Activated CD8-positive, alpha-beta memory T cell treated with anti-CD3 and anti-CD28 coated beads, Interleukin-2, amount 50 U/mL, for 48 hours (primary cell): Measurements from ENCODE around the gene PGGHG.

Experiments used
- DNase-seq: peaks from one replicate; pipeline ENCODE4 v3.0.0-alpha.2; 2020

Gene PGGHG

DNA sequence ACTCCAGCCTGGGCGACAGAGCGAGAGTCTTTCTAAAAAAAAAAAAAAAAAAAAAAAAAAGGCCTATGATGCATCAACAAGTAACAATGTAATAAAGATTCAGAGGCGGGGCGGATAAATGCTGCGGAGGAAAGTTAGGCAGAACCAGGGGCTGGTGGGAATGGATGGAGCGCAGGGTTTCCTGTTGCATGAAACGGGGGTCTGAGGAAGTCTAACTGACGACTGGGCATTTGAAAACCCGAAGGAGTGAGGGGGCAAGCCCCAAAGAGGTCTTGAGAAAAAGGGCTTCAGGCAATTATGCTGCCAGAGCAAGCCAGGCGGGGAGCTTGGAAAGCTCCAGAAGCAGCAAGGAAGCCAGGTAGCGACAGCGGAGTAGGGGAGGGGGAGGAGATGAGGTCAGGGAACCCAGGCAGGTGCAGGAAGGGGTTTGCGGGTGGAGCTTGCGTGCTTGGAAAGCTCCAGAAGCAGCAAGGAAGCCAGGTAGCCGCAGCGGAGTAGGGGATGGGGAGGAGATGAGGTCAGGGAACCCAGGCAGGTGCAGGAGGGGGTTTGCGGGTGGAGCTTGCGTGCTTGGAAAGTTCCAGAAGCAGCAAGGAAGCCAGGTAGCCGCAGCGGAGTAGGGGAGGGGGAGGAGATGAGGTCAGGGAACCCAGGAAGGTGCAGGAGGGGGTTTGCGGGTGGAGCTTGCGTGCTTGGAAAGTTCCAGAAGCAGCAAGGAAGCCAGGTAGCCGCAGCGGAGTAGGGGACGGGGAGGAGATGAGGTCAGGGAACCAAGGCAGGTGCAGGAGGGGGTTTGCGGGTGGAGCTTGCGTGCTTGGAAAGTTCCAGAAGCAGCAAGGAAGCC is 1.7 kb upstream of the PGGHG start:
- peak; percentile 57 for DNase-seq

GRCh38 chr11:287821-288477 is 977 bp upstream of the PGGHG start:
- DNase-seq, result peak; percentile 76

GRCh38 chr11:289398-289711 is 429 bp downstream of the PGGHG start:
- DNase-seq, result no peak

GRCh38 chr11:289712-290620 is 1.0 kb downstream of the PGGHG start:
- no peak for DNase-seq

DNA sequence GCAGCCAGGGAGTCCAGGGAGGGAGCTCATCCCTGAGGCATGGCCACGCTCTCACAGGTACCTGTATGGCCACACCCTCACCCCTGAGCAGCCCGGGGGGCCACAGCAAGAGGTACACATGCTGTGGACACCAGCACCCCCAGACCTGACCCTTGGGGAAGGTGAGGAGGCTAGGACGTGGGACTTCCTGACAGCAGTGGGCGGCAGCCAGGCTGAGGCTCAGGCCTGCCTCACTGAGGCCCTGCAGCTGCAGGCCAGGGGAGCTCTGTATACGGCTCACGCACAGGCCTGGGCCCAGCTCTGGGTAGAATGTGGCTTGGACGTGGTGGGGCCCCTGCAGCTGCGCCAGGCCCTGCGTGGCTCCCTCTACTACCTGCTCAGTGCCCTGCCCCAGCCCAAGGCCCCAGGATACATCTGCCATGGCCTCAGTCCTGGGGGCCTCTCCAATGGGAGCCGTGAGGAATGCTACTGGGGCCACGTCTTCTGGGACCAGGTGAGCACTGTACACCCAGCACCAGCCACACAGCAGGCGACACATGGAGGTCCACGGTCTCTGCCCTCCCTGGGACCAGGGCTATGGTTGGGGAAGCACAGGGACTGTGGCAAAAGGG is 1.8 kb downstream of the PGGHG start:
- DNase-seq, result no peak

- DNase-seq, result no peak
Measured at GRCh38 chr11:291281-292210, 2.6 kb downstream of the PGGHG start.

DNA sequence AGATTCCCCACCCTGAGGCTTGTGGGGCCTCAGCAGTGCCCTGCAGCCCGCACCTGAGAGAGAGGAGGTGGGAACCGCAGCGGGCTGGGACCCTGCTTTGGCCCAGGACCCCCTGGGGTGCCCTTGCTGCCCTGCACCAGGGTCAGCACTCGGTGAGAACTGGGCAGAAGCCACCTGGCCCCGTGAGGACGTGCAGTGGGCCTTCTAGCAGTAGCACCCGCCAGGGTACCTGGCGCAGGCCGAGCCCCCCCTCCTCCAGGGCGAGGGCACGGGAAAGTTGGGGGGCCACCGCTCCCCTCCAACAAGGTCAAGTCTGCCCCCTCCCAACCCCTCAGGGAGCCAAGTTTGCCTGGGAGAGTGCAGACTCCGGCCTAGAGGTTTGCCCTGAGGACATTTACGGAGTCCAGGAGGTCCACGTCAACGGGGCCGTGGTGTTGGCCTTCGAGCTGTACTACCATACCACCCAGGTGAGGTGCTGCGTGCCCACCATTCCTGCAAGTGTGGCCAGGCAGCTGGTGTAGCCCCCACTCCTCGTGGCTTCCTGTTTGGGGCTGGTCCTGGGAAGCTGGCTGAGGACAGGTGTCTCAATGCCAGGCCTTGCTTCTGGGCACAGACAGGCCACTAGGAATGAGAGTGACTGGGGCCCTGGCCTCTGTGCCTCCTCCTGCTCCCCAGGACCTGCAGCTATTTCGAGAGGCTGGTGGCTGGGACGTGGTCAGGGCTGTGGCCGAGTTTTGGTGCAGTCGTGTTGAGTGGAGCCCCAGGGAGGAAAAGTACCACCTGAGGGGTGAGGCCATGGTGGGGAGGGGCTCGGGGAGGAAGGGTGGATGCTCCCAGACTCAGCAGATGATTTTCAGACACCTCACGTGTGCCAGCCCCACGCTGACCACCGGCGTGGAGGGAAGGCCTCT is 3.5 kb downstream of the PGGHG start:
- no peak for DNase-seq

- DNase-seq, result no peak
Measured at GRCh38 chr11:293271-293851, 4.4 kb downstream of the PGGHG start.

- no peak for DNase-seq
Measured at GRCh38 chr11:293852-294661, 5.1 kb downstream of the PGGHG start.

GRCh38 chr11:294780-295179 is 5.9 kb downstream of the PGGHG start:
- DNase-seq, result no peak

DNA sequence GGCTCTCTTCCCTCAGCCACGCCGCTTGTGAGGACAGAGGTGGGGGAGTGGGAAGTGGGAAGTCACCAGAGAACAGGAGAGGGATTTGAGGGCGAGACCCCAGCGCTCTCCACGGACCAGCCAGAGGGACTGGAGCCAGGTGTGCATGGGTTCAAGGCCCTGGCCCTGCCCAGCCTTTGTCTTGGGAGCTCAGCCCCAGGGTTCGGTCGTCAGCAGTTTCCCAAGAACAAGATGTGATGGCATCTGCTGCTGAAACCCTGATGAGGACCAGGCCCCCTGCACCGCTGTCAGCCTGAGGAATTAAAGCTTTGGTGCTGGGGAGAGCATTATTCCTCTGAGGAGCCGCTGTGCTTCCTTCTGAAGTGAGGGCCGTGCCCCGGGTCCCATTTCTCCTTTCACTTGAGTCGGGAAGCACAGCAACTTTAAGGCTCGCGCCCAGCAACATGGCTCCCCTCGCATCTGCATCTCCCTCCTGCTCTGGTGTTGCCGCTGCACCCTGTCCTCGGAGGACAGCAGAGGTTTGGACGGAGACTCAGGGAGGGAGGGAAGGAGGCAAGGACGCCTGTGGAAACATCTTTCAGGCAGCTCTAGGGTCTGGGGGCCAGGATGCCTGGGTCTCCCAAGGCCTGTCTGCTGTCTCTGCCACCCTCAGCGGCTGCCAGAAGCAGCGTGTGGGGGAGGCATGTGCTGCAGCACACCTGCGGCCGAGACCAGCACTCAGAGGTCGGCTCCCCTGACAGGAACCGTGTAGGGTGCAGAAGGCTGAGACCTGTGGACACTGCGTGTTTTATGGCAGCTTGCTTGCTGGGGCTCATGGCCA is 6.6 kb downstream of the PGGHG start:
- DNase-seq, result no peak

- no peak for DNase-seq
Measured at GRCh38 chr11:296171-297050, 7.5 kb downstream of the PGGHG start.

DNA sequence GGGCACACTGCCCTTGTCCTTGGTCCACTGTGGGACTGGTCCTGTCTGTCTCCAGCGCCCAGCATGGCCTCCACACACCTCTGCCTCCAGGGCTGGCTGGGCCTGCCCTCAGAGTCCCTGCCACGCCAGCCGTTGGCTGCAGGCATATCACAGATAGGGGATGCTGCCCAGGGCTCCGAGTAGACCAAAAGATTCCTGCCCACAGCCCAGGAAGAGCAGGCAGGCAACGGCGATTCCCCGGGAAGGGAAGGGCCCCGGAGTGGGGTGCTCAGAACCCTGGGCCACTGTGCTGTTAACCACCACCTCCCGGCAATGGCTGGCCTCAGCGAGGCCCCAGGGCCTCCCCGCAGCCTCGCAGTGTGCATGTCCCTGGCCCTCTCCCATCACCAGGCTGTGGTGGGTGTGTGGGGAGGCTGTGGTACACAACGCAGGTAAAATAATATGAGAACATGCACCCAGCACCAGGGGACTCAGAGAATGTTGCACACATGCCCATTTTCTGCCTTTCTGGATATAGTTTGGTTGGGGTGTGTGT is 8.2 kb downstream of the PGGHG start:
- no peak for DNase-seq

DNA sequence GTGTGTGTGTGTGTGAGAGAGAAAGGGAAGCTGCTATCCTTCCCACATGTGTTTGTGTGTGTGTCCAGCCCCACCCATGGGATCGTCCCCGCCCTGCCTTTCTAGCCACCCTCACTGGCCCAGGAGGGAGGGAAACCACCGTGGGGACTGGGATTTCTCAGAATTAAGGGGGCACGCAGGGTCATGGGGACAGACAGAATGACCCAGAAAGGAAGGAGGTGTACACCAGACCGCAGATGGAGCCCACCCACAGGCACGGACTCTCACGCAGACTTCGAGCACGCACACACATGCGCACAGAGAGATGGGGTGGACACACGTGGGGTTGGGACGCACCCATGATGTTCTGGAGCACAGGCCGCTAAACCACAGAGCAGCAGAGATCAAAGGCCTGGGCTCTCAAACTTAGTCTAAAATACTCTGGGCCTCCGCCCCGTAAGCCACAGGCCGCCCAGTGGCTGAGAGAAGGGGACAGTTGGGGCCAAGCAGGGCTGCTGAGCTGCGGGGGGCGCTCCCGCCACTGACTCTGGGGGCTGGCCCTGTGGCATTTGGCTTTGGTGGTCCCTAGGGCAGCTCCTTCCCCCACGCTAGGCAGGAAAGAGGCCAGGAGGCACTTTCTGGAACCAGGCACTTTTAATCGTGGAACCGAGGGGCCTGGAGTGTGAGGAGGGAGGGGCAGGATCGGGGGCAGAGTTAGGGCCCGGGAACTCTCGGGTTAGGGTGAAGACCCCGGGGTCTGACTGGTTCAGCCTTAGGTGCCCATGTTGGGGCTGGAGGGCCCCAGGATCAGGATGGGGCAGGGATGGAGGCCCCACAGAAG is 8.9 kb downstream of the PGGHG start:
- DNase-seq, result peak; percentile 75

DNA sequence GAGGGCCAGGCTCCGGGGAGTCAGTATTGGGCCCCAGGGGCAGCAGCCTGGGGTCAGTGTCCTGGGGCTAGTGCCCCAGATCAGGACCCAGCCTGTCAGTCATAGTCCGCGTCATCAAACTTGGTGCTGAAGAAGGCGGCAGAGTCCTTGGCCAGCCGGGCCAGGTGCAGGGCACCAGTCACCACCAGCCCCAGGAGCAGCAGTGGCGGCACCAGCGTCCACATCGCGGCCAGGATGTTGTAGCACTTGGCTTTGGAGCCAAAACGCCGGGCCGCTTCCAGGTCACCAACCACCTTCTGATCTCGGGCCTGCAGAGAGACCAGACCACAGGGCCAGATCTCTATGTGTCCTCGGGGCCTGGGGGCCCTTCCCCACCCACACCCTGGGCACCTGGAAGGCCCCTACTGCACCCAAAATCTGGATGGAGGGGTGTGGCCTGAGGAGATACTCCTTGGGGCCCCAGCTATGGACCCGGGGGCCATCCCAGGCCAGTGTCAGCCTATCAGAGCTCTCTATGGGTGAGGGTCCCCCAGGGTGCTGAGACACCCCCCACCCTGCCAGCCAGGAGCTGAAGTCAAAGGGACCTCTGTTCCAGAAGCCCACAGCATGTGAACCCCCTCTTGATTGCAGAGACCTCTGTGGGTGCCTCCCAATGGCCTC is 9.6 kb downstream of the PGGHG start:
- DNase-seq, result no peak
